T-helper 2 cell treated with Interferon-gamma antibody and Interleukin-4, amounts not matched to agents 5 μg/mL and 100 μg/mL, for 36 hours (primary cell): Measurements from ENCODE around the gene LAD1.
A peak's percentile ranks its signal among the peaks of the same experiment; 100 is the strongest.

ENCODE experiments used
- DNase-seq: peaks from one replicate; pipeline ENCODE4 v3.0.0; 2021; ENCODE audit warnings: low spot score
- H3K27ac Mint-ChIP-seq: one replicate; pipeline ENCODE4 v1.8.0; 2021; ENCODE audit warnings: mild to moderate bottlenecking, mixed read lengths
- H3K27me3 Mint-ChIP-seq: one replicate; pipeline ENCODE4 v1.8.0; 2021; ENCODE audit warnings: low read depth, mixed read lengths
- H3K36me3 Mint-ChIP-seq: one replicate; pipeline ENCODE4 v1.8.0; 2021; ENCODE audit warnings: low read depth, mixed read lengths
- H3K4me1 Mint-ChIP-seq: one replicate; pipeline ENCODE4 v1.8.0; 2021; ENCODE audit warnings: low read depth, mixed read lengths
- H3K4me3 Mint-ChIP-seq: one replicate; pipeline ENCODE4 v1.8.0; 2022; ENCODE audit warnings: mild to moderate bottlenecking, moderate library complexity, mixed read lengths
- H3K9me3 Mint-ChIP-seq: one replicate; pipeline ENCODE4 v1.8.0; 2021; ENCODE audit warnings: mixed read lengths

Gene LAD1

DNA sequence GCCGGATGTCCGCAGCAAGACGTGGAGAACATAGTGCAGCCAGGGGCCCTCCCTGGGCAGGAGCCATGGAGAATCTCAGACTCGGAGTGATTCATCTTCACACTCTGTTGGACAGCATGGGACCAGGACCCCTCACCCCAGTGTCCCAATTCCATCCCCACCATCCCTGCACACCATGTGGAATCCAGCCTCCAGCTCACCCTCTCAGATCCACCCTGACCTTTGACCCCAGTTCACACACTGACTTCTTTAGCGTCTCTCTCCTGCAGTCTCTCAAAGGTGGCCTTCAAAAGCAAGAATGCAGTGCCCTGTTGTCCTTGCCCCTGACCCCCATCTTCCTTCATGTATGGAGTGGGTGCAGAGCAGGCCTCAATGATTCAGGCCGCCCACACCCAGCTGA lies 24.5 kb upstream of the LAD1 start:
- Mint-ChIP-seq H3K4me3 (no peak overlapping the region), H3K27me3 (peaks cover 2% of the 10 kb centered on the region), H3K4me1 (no peaks in the 10 kb centered on the region), H3K9me3 (no peaks in the 10 kb centered on the region), H3K36me3 (no peaks in the 10 kb centered on the region), H3K27ac (no peak overlapping the region)
- no peak for DNase-seq

- DNase-seq = no peak
- Mint-ChIP-seq H3K9me3 (no peaks in the 10 kb centered on the region), H3K27ac (no peak overlapping the region), H3K4me1 (no peaks in the 10 kb centered on the region), H3K4me3 (no peak overlapping the region), H3K27me3 (peaks cover 2% of the 10 kb centered on the region), H3K36me3 (no peaks in the 10 kb centered on the region)
Observed at GRCh38 chr1:201422436-201423030, 23.4 kb upstream of the LAD1 start.

GRCh38 chr1:201422026-201422425 lies 22.9 kb upstream of the LAD1 start:
- Mint-ChIP-seq H3K4me3 (no peak overlapping the region), H3K36me3 (no peaks in the 10 kb centered on the region), H3K27ac (no peak overlapping the region), H3K9me3 (no peaks in the 10 kb centered on the region), H3K4me1 (no peaks in the 10 kb centered on the region), H3K27me3 (peaks cover 4% of the 10 kb centered on the region)
- no peak for DNase-seq

- H3K36me3 Mint-ChIP-seq = no peaks in the 10 kb centered on the region
- H3K27me3 Mint-ChIP-seq = peaks cover 5% of the 10 kb centered on the region
- no peak for DNase-seq
- H3K27ac Mint-ChIP-seq = no peak overlapping the region
- H3K4me3 Mint-ChIP-seq = no peak overlapping the region
- no peaks in the 10 kb centered on the region for H3K4me1 Mint-ChIP-seq
- H3K9me3 Mint-ChIP-seq = no peaks in the 10 kb centered on the region
Observed at GRCh38 chr1:201421041-201421440, 21.9 kb upstream of the LAD1 start.

DNA sequence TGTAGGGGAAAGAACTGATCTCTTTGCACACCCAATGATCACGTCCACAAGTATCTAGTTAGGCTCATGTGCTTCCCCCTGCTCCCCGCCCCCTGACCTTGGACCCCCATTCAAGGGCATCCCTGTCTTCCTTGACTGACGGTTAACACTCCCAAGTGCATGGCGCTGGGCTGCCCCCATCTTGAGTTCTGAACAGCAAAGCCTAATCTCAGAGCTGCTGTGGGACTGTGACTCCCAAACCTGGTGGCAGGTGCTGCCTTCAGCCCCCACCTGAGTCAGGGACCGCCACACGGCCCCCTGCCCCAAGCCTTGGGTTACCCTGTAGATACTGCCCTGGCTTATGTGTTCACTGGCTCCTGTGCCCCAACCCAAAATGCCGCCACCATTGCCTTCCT lies 21.5 kb upstream of the LAD1 start:
- H3K27ac Mint-ChIP-seq = no peak overlapping the region
- H3K4me3 Mint-ChIP-seq = no peak overlapping the region
- DNase-seq = no peak
- no peaks in the 10 kb centered on the region for H3K9me3 Mint-ChIP-seq
- H3K4me1 Mint-ChIP-seq = no peaks in the 10 kb centered on the region
- peaks cover 5% of the 10 kb centered on the region for H3K27me3 Mint-ChIP-seq
- no peaks in the 10 kb centered on the region for H3K36me3 Mint-ChIP-seq

GRCh38 chr1:201419746-201420607 lies 20.9 kb upstream of the LAD1 start:
- Mint-ChIP-seq H3K4me1 (no peaks in the 10 kb centered on the region), H3K9me3 (no peaks in the 10 kb centered on the region), H3K27me3 (peaks cover 5% of the 10 kb centered on the region), H3K4me3 (no peak overlapping the region), H3K27ac (no peak overlapping the region), H3K36me3 (no peaks in the 10 kb centered on the region)
- no peak for DNase-seq

DNA sequence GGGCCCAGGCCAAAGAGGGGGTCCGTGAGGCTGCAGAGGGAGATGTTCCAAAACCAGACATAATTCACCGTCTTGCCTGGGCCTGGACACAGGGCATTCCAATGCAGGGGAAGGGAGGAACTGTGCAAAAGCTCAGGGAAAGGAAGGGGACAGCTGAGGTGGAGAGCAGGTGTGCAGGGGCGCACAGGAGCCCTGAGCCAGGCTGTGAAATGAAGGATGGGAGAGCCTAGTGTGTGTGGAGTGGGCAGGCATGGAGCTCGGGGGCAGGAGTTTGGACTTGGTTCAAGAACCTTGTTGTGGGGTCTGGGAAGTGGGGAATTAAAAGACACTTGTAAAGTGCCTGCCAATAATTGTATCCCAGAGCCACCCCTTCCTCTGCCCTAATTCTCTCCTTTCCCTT lies 20.1 kb upstream of the LAD1 start:
- Mint-ChIP-seq H3K4me1 (no peaks in the 10 kb centered on the region), H3K27me3 (peaks cover 5% of the 10 kb centered on the region), H3K4me3 (no peak overlapping the region), H3K27ac (no peak overlapping the region), H3K9me3 (no peaks in the 10 kb centered on the region), H3K36me3 (no peaks in the 10 kb centered on the region)
- no peak for DNase-seq

DNA sequence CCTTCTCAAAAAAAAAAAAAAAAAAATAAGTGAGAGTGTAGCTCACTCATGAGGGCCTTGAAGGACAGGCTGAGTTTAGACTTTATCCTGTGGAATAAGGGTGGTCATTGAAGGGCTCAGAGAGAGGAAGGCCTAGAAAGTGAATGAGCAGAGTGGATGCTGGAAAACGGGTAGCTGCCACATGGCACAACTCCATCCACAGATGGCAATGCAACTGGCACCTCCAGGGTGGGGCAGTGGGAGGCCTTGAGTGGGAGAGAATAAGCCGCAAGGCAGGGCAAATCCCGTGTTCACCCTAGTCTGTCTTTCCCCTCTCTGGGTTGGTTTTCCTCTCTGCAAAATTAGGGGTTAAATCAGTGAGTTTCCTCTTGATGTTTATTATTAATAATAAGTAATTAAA lies 19.3 kb upstream of the LAD1 start:
- no peak for DNase-seq
- Mint-ChIP-seq H3K36me3 (no peaks in the 10 kb centered on the region), H3K9me3 (no peaks in the 10 kb centered on the region), H3K27me3 (peaks cover 5% of the 10 kb centered on the region), H3K4me3 (no peak overlapping the region), H3K4me1 (no peaks in the 10 kb centered on the region), H3K27ac (no peak overlapping the region)

DNA sequence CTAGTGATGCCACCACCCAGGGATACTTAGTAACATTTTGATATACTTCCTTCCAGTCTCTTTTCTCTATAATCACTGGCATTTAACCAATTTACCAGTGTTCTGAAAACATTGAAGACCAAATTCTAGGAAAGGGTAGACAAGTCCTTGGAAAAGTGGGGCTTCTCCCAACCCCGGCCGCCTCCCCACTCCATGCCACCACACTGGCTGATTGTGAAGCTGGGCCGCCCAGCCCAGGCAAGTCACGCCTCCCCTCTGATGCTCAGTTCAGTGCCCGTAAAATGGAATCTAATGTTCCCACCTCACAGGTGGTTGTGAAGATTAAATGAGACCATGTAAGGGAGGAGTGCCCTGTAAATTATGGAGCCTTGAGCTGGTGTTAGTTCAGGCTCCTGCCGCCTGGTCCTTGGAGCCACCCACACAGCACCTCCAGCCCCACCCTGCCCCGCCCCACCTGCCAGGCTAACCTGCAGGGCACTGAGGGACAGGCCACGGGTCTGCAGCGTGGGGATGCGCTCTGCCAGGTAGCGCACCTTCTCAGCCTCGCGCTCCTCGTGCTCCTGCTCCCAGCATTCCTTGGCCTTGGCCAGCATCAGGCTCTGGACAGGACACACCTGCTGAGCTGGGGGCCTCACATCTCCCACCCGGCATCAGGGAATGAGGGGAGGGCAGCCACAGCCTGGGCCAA lies 15.1 kb upstream of the LAD1 start:
- Mint-ChIP-seq H3K9me3 (no peaks in the 10 kb centered on the region), H3K27ac (no peak overlapping the region), H3K27me3 (peaks cover 5% of the 10 kb centered on the region), H3K4me3 (no peak overlapping the region), H3K36me3 (no peaks in the 10 kb centered on the region), H3K4me1 (no peaks in the 10 kb centered on the region)
- DNase-seq = no peak

DNA sequence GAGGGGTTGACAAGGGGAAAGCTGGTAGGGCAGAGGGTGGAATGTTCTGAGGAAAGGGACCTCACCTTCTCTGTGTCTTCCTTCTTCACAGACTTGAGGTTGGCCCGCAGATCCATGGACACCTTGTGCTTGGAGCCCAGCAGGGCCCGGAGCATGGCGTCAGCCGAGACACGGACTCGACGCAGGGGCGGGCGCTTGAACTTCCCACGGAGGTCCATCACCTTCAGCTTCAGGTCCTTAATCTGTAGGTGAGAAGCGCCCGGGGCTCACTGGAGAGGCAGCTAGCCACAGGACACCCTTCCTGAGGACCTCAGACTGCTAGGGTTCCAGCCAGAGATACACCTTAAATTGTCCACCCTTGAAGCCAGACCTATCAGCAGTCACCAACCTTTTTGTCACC lies 12.2 kb upstream of the LAD1 start:
- no peaks in the 10 kb centered on the region for H3K27me3 Mint-ChIP-seq
- H3K9me3 Mint-ChIP-seq = no peaks in the 10 kb centered on the region
- DNase-seq = no peak
- H3K4me3 Mint-ChIP-seq = no peak overlapping the region
- H3K27ac Mint-ChIP-seq = no peak overlapping the region
- H3K4me1 Mint-ChIP-seq = no peaks in the 10 kb centered on the region
- no peaks in the 10 kb centered on the region for H3K36me3 Mint-ChIP-seq

DNA sequence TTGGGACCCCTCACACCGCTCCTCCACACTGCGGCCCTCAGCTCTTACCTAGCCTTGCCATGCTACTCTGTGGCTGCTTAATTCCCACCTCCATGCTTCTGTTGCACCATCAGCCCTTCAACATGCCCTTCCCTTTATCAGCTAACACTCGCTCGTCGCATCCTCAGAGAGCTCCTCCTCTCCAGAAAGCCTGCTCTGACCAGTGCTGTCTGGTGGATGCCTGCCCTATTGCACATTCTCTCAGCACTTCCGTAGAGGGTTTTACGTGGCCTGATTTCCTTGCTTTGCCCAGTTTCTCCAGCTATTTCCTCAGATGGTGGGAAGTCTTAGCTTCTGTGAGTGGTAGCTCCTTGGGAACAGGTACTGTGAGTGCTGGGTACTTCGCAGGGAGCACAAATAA lies 10.3 kb upstream of the LAD1 start:
- no peak overlapping the region for H3K4me3 Mint-ChIP-seq
- no peak overlapping the region for H3K27ac Mint-ChIP-seq
- no peaks in the 10 kb centered on the region for H3K36me3 Mint-ChIP-seq
- no peaks in the 10 kb centered on the region for H3K9me3 Mint-ChIP-seq
- H3K27me3 Mint-ChIP-seq = no peaks in the 10 kb centered on the region
- H3K4me1 Mint-ChIP-seq = no peaks in the 10 kb centered on the region
- no peak for DNase-seq

GRCh38 chr1:201408834-201409200 lies 9.7 kb upstream of the LAD1 start:
- H3K36me3 Mint-ChIP-seq = no peaks in the 10 kb centered on the region
- no peak overlapping the region for H3K27ac Mint-ChIP-seq
- H3K9me3 Mint-ChIP-seq = no peaks in the 10 kb centered on the region
- H3K4me3 Mint-ChIP-seq = no peak overlapping the region
- no peaks in the 10 kb centered on the region for H3K4me1 Mint-ChIP-seq
- H3K27me3 Mint-ChIP-seq = no peaks in the 10 kb centered on the region
- DNase-seq = no peak

- no peaks in the 10 kb centered on the region for H3K4me1 Mint-ChIP-seq
- H3K36me3 Mint-ChIP-seq = no peaks in the 10 kb centered on the region
- H3K27me3 Mint-ChIP-seq = no peaks in the 10 kb centered on the region
- H3K9me3 Mint-ChIP-seq = no peaks in the 10 kb centered on the region
- H3K27ac Mint-ChIP-seq = no peak overlapping the region
- no peak overlapping the region for H3K4me3 Mint-ChIP-seq
- peak; percentile 49 for DNase-seq
Observed at GRCh38 chr1:201408176-201408833, 9.2 kb upstream of the LAD1 start.

DNA sequence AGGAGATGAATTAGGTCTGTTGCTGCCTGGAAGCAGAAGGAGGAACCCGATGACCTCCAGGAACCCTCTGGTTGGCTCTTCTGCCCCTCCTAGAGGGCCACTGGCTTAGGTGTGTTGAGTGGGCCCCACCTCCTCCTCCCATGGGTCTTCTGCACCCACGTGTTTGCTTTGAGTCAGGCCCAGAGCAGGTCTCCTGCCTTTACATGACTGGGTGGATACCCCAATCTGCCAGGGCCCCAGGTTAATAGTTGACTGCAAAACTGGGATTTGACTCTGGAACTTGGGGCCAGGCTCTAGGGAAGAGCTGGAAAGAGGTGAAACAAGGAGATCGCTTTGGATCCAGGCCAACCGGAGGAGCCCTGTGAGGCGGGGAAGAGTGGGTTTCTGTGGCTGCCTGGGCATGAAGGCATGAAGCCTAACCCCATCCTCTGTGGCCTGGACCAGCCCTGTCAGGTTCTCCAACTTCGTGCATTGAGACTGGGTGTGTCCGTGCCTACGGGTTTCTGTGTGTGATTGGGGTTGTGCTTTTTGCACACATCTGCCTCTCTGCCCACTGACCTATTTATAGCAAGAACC lies 7.8 kb upstream of the LAD1 start:
- Mint-ChIP-seq H3K27ac (no peak overlapping the region), H3K4me1 (no peaks in the 10 kb centered on the region), H3K27me3 (no peaks in the 10 kb centered on the region), H3K4me3 (no peak overlapping the region), H3K9me3 (no peaks in the 10 kb centered on the region), H3K36me3 (no peaks in the 10 kb centered on the region)
- DNase-seq = no peak
